Measurements from ENCODE around the gene HHAT.
A peak's percentile ranks its signal among the peaks of the same experiment; 100 is the strongest.
"Not testable (repeated sequence)": the region's sequence is repeated elsewhere in the genome, so short reads cannot be mapped to it uniquely, and the experiment has no call there.

Gene HHAT

DNA sequence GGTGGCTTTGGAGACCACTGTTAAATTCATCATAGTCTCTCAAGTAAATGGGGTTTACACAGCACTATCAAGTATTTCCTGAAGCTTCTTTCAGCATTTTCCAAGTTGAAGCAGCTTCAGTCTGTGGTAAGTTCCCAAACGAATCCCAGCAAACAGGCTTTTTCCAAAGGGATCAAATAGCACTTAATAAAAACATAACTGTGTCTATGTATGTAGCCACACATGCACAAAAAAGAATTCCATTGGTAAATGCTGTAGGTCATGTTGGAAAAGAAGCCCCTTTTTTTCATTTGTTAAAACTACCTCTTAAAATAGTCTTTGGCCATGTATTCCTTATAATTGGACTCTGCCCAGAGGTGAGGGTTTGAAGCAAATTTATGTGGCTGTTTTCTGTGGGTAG lies 69.8 kb downstream of the HHAT start:
- no peak for DNase-seq

DNA sequence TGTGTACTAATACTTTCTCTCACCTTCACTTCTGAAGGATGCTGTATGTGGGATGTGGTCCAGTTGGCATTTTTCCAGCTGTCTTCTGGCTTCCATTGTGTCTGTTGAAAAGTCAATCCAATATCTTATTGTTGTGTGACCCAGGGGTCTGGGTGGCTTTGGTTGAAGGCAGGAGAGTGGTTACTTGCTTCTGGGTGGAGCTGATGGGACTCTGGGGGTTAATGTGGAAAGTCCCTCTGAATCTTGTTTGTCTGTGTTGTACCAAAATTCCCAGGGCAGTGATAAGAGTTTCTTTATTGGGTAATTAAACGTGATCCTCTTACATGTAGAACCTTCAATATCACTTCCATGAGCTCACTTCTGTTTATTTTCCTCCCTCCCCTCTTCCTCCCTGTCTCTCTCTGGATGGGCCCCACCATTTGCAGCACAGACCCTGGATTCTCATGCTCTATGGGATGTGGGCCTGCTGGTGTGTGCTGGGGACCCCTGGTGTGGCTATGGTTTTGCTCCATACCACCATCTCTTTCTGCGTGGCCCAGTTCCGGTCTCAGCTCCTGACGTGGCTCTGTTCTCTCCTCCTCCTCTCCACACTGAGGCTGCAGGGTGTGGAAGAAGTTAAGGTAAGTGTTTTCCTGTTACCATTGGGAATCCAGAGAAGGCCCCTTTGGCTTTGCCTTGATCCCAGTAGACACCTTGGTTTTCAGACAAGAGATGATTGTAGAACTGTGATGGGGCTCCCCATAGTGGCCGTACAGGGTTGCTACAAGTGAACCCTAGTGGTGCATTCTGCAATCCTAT lies 71.5 kb downstream of the HHAT start:
- peak; percentile 65 for DNase-seq

DNA sequence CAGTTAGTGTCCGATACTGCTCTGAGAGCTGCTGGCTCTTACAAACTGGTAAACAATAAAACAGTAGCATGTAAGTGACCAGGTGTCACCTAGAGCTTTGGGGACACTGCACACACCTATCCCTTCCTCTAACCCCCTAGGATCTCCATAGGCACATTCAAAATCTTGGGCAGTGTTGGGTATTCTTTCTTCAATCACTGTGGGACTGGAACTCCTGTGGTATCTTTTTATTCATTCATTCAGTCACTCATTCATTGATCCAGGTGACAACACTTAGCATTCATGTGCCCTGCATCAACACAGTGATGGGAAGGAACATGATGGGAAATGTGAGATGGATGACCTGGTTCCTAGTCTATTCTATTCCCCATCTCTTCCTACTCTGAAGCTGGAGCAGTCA lies 73.9 kb downstream of the HHAT start:
- no peak for DNase-seq

DNA sequence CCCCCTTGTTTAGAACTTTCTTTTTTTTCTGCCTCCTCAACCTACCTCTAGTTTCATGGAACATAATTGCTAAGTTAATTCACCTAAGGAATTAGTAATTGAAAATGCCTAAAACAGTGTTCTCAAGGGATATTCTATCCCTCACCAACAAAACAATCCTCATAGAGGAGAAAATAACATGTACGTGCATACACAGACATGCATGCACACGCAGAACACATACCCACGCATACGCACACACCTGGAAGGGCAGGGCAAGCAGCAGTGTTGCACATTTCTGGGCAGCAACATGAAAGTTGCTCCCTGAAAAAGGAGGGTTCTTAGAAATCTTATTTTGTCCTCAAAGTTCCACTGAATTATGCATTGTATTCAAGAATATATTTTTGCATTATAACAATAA lies 76.6 kb downstream of the HHAT start:
- DNase-seq: no peak

DNA sequence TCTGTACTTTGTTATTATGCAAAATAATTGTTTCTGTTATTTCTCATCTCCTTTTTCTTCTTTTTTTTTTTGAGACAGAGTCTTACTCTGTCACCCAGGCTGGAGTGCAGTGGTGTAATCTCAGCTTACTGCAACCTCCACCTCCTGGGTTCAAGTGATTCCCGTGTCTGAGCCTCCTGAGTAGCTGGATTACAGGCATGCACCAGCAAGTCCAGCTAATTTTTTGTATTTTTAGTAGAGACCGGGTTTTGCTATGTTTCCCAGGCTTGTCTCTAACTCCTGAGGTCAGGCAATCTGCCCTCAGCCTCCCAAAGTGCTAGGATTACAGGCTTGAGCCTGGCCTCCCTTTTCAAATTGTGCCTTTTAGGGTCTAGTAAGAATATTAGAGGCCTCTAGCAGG lies 77.6 kb downstream of the HHAT start:
- DNase-seq: not testable (repeated sequence)

DNA sequence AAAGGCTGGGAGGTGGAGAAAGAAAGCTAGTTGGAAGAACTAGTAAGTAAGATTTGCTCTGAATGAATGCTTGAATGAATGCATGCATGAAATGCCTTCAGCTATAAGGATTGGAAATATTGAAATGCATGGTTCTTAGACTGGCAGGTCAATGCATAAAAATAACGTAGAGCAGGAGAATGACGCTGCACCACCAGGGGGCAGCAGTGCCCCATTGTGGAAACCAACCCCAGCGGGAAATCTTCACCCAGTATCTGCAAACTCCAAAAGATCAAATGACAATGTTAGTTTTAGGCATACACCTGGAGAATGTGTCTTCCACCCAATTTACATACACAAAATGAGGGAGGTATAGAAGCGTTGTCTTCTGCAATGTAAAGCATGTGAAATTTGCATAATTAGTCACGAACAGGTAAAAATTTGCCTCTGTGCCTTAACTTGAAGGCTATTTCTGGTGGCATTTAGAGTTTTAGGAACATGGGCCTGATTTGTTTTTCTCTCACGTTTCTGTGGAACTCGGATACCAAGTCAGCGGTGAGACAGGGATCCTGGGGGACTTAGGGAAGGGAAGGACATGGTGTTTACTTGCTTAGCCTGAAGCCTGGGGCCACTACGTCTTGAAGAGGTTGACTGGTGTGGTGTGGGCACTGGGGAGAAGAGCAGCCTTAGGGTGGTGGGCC lies 78.6 kb downstream of the HHAT start:
- DNase-seq: peak; percentile 76

DNA sequence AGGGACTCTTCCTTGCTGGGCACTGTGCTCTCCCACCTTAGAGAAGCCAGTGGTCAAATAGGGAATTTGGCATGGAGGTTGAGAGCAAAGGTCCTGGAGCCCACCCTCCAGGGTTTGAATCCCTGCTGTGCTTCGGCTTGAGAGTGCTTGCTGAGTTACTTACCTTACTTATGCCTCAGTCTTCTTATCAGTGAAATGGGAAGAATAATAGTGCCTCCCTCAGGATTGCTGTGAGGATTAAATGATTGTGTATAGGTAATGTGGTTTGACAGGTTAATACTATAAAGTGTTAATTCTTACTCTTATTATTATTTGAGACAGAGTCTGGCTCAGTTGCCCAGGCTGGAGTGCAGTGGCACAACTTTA lies 79.2 kb downstream of the HHAT start:
- DNase-seq: no peak

DNA sequence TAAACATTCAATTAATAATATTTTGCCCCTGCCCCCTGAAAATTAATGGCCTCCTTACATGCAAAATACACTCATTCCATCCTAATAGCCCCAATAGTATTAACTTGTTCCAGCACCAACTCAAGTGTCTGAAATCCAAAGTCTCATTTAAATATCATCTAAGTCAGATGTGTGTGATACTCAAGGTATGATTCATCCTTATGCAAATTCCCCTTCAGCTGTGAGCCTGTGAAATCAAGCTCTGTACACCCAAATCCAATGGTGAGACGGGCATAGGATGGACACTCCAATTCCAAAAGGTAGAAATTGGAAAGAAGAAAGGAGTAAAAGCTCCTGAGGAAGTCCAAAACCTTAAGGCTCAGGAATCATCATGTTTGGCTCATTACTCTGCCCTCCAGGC lies 83.5 kb downstream of the HHAT start:
- no peak for DNase-seq

DNA sequence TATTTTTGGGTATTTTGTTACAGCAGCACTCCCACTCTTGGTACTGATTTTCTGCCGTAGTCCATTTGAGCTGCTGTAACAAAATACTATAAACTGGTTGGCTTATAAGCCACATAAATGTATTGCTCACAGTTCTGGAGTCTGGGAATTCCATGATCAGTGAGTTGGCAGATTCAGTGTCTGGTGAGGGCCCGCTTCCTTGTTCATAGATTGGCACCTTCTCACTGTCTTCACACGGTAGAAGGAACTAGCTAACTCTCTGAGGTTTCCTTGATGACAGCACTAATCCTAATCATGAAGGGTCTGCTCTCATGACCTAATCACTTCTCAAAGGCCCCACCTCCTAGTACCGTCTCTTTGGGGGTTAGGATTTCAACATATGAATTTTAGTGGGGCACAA lies 85.2 kb downstream of the HHAT start:
- no peak for DNase-seq

DNA sequence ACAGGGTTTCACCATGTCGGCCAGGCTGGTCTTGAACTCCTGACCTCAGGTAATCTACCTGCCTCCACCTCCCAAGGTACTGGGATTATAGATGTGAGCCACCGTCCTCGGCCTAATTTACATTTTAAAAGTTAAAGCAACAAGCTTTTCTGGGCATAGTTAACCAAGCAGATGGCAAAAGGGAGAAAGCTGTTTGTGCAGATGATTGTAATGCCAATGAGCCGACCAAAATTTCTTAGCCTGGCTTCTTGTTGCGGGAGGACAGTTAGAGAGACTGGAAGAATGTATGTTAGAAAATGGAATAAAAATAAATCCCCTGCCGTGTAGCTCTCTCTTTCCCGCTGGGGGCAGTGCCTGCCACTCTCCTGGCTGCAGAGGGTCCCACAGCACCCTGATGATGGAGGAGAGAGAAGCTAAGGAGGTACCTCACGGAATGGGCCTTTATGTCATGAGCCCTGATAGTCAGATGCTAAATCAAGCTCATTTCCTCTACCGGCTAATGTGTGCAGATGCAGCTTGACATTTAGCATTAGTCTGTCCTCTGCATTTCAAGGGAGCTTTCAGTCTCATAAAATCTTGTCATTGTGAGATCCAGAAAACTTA lies 87.2 kb downstream of the HHAT start:
- DNase-seq: no peak

DNA sequence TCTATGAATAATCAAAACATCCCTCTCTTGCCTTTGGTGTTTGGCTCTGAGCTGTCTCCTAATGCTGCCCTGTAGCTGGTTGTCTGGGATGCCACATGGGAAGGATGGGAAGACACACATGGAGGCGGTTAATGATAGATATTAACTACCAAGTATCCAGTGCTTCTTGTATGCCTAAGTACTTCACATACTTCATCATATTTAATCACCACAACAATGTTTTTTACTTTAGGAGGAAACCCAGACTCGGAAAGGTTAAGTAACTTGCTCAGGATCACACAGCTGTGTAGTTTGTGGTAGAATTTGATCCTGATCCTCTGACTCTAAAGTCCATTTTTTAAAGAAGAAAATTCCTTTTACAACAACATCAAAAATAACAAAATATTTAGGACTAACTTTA lies 88.0 kb downstream of the HHAT start:
- no peak for DNase-seq

DNA sequence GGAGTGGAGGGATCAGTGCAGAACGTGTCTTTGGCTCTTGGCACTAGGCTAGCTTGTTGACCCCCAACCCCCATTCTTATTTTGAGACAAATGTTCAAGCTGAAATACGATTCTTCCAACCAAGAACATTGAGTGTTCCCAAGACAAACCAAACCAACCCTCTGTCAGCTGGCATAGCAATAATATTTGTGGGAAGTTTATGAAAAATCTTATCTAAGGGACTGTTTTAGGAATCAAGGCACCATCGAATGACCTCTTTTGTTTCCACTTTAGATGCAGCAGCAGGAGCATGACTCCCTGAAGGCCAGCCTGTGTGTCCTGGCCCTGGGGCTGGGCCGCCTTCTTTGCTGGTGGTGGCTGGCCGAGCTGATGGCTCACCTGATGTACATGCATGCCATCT lies 89.2 kb downstream of the HHAT start:
- DNase-seq: no peak

DNA sequence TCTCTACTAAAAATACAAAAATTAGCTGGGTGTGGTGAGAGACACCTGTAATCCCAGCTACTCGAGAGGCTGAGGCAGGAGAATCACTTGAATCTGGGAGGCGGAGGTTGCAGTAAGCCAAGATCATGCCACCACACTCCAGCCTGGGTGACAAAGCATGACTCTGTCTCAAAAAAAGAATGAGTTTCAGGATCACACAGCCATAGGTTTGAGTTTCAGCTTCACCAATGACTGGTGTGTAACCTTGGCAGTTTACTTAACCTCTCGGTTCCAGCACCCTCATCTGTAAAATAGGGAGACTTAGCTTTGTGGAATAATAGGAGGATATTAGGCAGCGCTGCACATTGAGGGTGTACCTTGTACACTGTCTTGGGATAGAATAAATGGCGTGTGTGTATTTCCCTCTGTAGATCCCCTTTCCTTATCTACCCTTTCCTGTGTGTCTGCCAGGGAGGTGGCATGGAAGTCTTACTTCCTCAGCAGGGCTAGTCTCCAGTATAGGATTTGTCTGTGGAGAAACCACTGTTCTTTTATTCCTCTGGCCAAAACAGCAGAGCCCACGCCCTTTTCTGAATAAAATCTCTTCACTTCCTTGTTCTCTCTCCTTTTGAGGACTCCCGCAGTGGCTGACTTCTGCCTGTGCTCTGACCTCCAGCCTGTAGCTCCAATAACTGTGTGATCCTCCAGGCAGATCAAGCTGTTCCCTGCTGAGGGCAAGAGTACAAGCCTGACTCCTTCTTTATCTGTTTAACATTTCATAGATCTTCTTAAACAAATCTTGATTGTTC lies 90.4 kb downstream of the HHAT start:
- no peak for DNase-seq

DNA sequence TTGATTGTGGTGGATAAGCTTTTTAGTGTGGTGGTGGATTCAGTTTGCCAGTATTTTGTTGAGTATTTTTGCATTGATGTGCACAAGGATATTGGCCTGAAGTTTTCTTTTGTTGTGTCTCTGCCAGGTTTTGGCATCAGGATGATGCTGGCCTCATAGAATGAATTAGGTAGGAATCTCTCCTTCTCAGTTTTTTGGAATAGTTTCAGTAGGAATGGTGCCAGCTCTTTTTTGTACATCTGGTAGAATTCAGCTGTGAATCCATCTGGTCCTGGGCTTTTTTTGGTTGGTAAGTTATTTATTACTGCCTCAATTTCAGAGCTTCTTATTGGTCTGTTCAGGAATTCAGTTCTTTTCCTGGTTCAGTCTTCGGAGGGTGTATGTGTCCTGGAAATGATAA lies 98.0 kb downstream of the HHAT start:
- not testable (repeated sequence) for DNase-seq

DNA sequence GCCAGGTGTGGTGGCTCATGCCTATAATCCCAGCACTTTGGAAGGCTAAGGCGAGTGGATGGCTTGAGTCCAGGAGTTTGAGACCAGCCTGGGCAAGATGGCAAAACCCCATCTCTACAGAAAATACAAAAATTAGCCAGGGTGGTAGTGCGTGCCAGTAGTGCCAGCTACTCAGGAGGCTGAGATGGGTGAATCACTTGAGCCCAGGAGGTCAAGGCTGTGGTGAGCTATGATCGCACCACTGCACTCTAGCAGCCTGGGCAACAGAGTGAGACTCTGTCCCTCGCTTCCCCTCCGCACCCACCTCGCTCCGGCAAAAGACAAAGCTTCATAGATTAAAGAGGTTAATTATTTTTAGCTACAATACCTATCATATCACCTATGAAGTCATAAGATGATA lies 100.0 kb downstream of the HHAT start:
- no peak for DNase-seq

DNA sequence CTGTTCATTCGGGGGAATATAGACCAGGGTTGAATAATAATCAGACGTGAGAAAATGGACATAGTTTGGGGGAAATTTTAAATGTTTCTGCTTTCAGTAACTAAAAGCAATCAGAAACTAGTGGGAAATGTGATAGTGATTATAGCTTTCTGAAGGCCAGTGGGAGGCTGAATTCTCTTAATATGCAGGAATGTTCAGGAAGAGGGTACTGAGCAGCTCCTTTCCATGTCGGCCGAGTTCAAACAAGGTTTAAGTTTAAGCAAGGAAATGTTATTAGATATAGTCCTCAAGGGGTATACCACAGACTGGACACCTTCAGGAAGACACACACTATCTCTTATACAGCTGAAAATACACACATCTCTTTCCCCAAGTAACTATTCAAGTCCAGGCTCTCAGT lies 105.5 kb downstream of the HHAT start:
- no peak for DNase-seq

DNA sequence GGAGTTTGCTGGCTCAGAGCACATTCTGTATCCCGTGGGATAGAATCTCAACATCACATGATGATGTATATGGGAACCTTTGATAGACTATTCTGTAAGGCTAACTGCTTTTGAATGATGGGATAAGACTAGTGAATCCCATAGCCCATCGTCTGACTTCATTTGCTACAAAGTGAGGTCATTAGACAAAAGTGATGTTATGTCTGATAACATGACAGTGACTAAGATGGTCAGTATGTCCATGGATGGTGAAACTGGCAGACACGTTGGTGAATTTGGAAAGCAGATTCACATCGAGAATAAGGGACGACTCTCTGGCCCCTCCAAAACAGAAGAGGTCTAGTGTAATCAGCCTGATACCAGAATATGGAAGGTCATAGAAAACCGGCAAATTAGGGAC lies 108.4 kb downstream of the HHAT start:
- no peak for DNase-seq

DNA sequence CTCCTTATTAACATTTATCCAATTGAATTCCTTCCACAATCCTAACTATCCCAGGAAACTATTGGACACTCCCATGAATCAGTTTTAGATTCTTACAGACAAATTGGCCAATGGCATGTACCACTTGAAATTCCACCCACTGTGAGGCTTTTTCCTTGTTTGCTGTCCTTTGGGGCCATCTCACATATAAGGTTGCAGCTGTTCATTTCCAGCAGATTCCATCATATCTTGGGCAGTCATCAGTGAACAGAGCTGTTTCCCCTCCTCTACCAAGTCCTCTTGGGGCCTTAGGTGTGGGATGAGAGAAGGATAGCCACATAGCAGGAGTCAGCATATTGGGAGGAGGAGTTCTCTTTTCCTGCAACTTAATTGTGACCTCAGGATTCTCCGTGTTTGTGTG lies 109.1 kb downstream of the HHAT start:
- DNase-seq: no peak

DNA sequence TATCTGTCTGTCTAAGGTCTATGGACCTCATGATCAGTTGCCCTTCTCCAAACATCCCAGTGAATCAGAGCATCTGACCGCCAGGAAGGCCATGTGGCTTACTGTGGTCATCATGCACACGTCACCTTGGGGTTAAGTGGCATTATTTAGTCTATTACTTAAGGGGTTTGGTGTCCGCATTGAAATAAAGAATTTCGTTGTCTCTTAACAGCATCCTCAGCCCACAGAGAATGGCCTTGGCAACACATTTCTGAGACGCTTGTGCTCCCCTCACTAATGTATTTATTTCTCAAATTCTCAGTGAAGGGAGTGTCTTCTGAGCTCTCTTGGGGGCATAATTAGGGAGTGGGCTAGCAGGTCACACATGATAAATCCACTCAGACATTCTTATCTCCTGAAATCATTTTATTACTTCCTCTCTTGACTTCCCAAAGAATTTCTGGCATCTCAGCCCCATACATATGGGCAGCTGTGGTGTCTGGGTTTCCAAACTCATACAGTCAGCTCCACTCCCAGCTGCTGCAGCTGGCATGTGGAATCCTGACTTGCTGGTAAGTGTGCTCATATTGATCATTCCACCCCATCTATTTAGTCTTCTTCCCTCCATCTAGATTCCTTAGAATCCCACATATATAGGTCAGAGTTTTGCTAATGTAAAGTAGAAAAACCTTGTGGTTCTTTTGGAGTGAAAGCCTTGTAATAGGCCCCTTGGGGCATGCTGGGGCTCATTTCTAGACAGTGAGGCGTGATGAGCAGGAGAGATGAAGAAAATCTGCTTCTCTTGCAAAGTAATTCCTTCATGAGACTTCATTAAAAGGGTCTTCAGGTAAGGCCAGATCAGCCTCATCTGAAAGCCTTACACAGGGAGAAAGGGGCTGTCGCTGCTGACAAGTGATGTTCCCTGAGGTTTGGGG lies 110.5 kb downstream of the HHAT start:
- DNase-seq: no peak

DNA sequence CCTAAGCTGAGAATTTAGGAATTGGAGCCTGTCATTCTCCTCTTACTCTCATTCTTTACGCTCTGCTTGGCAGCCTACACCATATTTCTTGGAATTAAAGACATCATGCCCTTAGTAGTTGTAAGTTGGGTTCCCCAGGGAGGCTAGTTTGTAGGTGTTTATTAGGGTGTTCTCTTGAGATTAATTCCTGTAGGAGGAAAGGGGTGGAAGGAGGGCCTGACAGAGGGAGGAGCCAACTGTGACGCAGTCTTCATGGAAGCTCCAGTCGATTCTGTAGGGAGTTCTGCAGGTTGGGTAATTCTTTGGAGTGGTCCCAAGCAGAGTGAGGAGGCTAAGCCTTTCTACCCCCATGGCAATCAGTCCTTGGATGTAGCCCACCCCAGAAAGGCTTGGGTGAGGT lies 111.4 kb downstream of the HHAT start:
- no peak for DNase-seq

DNA sequence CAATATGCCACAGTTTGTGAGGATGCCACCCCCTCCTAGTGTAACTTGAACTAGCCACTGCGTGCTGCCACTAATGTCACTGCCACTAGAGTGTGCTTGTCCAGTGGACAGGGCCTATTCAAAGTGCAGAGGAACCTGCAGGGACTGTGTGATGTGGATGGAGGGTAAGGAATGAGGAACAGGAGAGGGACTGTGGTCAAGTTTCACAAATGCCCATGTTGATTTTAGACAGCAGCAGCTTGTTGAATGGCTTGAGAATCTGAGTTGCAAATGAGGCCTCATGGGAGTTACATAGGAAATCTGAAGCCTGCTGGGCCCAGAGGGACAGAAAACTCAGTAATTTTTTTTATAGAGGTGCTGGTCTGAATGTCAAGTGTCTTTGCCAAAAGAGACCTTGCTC lies 112.3 kb downstream of the HHAT start:
- no peak for DNase-seq

DNA sequence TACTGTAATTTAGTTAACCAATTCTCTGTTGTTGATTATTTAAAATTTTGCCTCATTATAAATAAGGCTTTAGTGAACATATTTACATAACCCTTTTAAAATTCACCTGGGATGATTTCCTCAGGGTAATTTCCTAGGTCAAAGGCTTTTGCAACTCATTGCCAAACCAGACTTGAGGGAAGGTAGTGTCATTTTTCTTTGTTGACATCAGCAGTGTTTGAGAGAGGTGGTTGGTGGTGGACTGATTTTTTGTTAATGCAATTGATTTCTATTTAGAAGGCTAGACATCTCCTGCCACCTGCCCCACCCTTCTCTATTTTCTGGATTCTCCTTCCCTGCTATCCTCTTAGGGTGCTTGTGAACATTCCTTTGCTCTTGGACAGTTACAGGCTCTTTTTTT lies 116.8 kb downstream of the HHAT start:
- no peak for DNase-seq

DNA sequence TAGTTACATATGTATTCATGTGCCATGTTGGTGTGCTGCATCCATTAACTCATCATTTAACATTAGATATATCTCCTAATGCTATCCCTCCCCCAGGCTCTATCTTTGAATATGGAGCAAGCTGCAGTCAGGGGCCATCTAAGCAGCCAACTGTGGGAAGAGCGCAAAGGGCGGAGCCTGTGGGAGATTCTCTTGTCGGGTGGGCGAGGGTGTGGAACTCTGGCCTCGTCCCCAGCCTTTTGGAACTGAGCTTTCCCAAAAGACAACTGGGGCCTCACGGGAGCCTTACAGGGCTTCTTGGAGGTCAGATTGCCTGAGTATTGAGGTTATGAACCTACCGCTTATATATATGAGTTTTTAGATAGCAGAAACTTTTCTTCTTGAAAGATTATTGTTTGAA lies 117.2 kb downstream of the HHAT start:
- DNase-seq: no peak
